Measurements from ENCODE around the gene SPATA31C2.
A peak's percentile ranks its signal among the peaks of the same experiment; 100 is the strongest.

Gene SPATA31C2

GRCh38 chr9:88179062-88179521, 40.8 kb upstream of the SPATA31C2 start:
- H3K4me3 ChIP-seq (ENCODE audit: low read depth, low read length) = no peak overlapping the region
- TF ChIP-seq CTCF (IDR thresholded peaks at IDR 0.05; ENCODE audit: control insufficient read depth, extremely low read depth, insufficient read depth) = no peak
- no peak for DNase-seq (ENCODE audit: low read depth)

- no peak overlapping the region for H3K4me3 ChIP-seq (ENCODE audit: low read depth, low read length)
Observed at GRCh38 chr9:88178641-88179040, 40.4 kb upstream of the SPATA31C2 start.

GRCh38 chr9:88177371-88177770, 39.1 kb upstream of the SPATA31C2 start:
- TF ChIP-seq CTCF (IDR thresholded peaks at IDR 0.05; ENCODE audit: control insufficient read depth, extremely low read depth, insufficient read depth) = no peak
- no peak overlapping the region for H3K4me3 ChIP-seq (ENCODE audit: low read depth, low read length)
- DNase-seq (ENCODE audit: low read depth) = no peak

More at GRCh38 chr9:88178641-88179040, 40.4 kb upstream of the SPATA31C2 start:
- DNase-seq (ENCODE audit: low read depth) = no peak
- no peak for TF ChIP-seq CTCF (IDR thresholded peaks at IDR 0.05; ENCODE audit: control insufficient read depth, extremely low read depth, insufficient read depth)

- peak; percentile 26; the same call in 1 of the 2 replicates for TF ChIP-seq CTCF (IDR thresholded peaks at IDR 0.05; ENCODE audit: control insufficient read depth, extremely low read depth, insufficient read depth)
- H3K4me3 ChIP-seq (ENCODE audit: low read depth, low read length) = no peak overlapping the region
- no peak for DNase-seq (ENCODE audit: low read depth)
Observed at GRCh38 chr9:88174324-88174723, 36.0 kb upstream of the SPATA31C2 start.

GRCh38 chr9:88173378-88173999, 35.2 kb upstream of the SPATA31C2 start:
- TF ChIP-seq CTCF (IDR thresholded peaks at IDR 0.05; ENCODE audit: control insufficient read depth, extremely low read depth, insufficient read depth) = peak; percentile 78
- H3K4me3 ChIP-seq (ENCODE audit: low read depth, low read length) = no peak overlapping the region
- peak; percentile 30 for DNase-seq (ENCODE audit: low read depth)

- DNase-seq (ENCODE audit: low read depth) = no peak
- H3K4me3 ChIP-seq (ENCODE audit: low read depth, low read length) = no peak overlapping the region
- no peak for TF ChIP-seq CTCF (IDR thresholded peaks at IDR 0.05; ENCODE audit: control insufficient read depth, extremely low read depth, insufficient read depth)
Observed at GRCh38 chr9:88169700-88170099, 31.4 kb upstream of the SPATA31C2 start.

- DNase-seq (ENCODE audit: low read depth) = no peak
- no peak overlapping the region for H3K4me3 ChIP-seq (ENCODE audit: low read depth, low read length)
- TF ChIP-seq CTCF (IDR thresholded peaks at IDR 0.05; ENCODE audit: control insufficient read depth, extremely low read depth, insufficient read depth) = no peak
Observed at GRCh38 chr9:88168564-88168963, 30.3 kb upstream of the SPATA31C2 start.

Data from LNCaP clone FGC (cell line).